ENCODE results near the gene ARPP21.
"Not testable (repeated sequence)": the region's sequence is repeated elsewhere in the genome, so short reads cannot be mapped to it uniquely, and the experiment has no call there.

ARPP21 gene

GRCh38 chr3:35601959-35602358 lies 37.4 kb upstream of the ARPP21 start:
- TF ChIP-seq ZFX (IDR thresholded peaks at IDR 0.05) (no peak), CTCF (conservative IDR thresholded peaks at IDR 0.05) (no peak)
- H3K27ac ChIP-seq = no peak overlapping the region

- H3K27ac ChIP-seq = no peak overlapping the region
- TF ChIP-seq ZFX (IDR thresholded peaks at IDR 0.05) (no peak), CTCF (conservative IDR thresholded peaks at IDR 0.05) (no peak)
Observed at GRCh38 chr3:35602395-35602936, 36.9 kb upstream of the ARPP21 start.

- H3K27ac ChIP-seq = no peak overlapping the region
- TF ChIP-seq ZFX (IDR thresholded peaks at IDR 0.05) (no peak), CTCF (conservative IDR thresholded peaks at IDR 0.05) (no peak)
Observed at GRCh38 chr3:35616346-35616745, 23.0 kb upstream of the ARPP21 start.

- no peak for TF ChIP-seq CTCF (conservative IDR thresholded peaks at IDR 0.05)
- TF ChIP-seq ZFX (IDR thresholded peaks at IDR 0.05) = no peak
- no peak overlapping the region for H3K27ac ChIP-seq
Observed at GRCh38 chr3:35617370-35617769, 22.0 kb upstream of the ARPP21 start.

- H3K27ac ChIP-seq = not testable (repeated sequence)
Observed at GRCh38 chr3:35620238-35620637, 19.1 kb upstream of the ARPP21 start.

- TF ChIP-seq ZFX (IDR thresholded peaks at IDR 0.05) (no peak), CTCF (conservative IDR thresholded peaks at IDR 0.05) (no peak)
Observed at GRCh38 chr3:35624698-35625097, 14.6 kb upstream of the ARPP21 start.

GRCh38 chr3:35633332-35634124 lies 5.8 kb upstream of the ARPP21 start:
- H3K27ac ChIP-seq = no peak overlapping the region
- TF ChIP-seq ZFX (IDR thresholded peaks at IDR 0.05) (no peak), CTCF (conservative IDR thresholded peaks at IDR 0.05) (no peak)

More at GRCh38 chr3:35624698-35625097, 14.6 kb upstream of the ARPP21 start:
- H3K27ac ChIP-seq = no peak overlapping the region

GRCh38 chr3:35635407-35635806 lies 3.9 kb upstream of the ARPP21 start:
- TF ChIP-seq ZFX (IDR thresholded peaks at IDR 0.05) (no peak), CTCF (conservative IDR thresholded peaks at IDR 0.05) (no peak)
- no peak overlapping the region for H3K27ac ChIP-seq
